HG03432 (cell line): ENCODE measurements around the gene PPP2R2B.

Experiments used
- ATAC-seq: cut with Tn5 transposase; IDR thresholded peaks from one replicate; pipeline ENCODE4 v1.9.1; 2021; ENCODE audit warnings: mild to moderate bottlenecking, moderate library complexity; ENCODE audit not compliant: unreplicated experiment

Gene PPP2R2B

GRCh38 chr5:146828385-146828784, 50.2 kb downstream of the PPP2R2B start:
- no peak for ATAC-seq

- no peak for ATAC-seq
Measured at GRCh38 chr5:146827901-146828300, 50.7 kb downstream of the PPP2R2B start.

GRCh38 chr5:146825033-146825432, 53.5 kb downstream of the PPP2R2B start:
- ATAC-seq, result no peak

- ATAC-seq, result no peak
Measured at GRCh38 chr5:146821732-146822131, 56.8 kb downstream of the PPP2R2B start.

- no peak for ATAC-seq
Measured at GRCh38 chr5:146820987-146821386, 57.6 kb downstream of the PPP2R2B start.

GRCh38 chr5:146818822-146819221, 59.7 kb downstream of the PPP2R2B start:
- ATAC-seq, result no peak

GRCh38 chr5:146817973-146818372, 60.6 kb downstream of the PPP2R2B start:
- ATAC-seq, result no peak

GRCh38 chr5:146816775-146817387, 61.7 kb downstream of the PPP2R2B start:
- no peak for ATAC-seq

- ATAC-seq, result no peak
Measured at GRCh38 chr5:146815411-146815810, 63.1 kb downstream of the PPP2R2B start.

GRCh38 chr5:146813346-146814157, 65.0 kb downstream of the PPP2R2B start:
- peak; percentile 68 for ATAC-seq

GRCh38 chr5:146805081-146805480, 73.5 kb downstream of the PPP2R2B start:
- ATAC-seq, result no peak

GRCh38 chr5:146802945-146803522, 75.5 kb downstream of the PPP2R2B start:
- ATAC-seq, result no peak

GRCh38 chr5:146799671-146800070, 78.9 kb downstream of the PPP2R2B start:
- no peak for ATAC-seq

- ATAC-seq, result no peak
Measured at GRCh38 chr5:146799231-146799630, 79.3 kb downstream of the PPP2R2B start.

- ATAC-seq, result no peak
Measured at GRCh38 chr5:146797658-146798057, 80.9 kb downstream of the PPP2R2B start.

GRCh38 chr5:146796911-146797310, 81.6 kb downstream of the PPP2R2B start:
- ATAC-seq, result no peak

- no peak for ATAC-seq
Measured at GRCh38 chr5:146796144-146796543, 82.4 kb downstream of the PPP2R2B start.

- no peak for ATAC-seq
Measured at GRCh38 chr5:146794326-146795029, 84.1 kb downstream of the PPP2R2B start.

- no peak for ATAC-seq
Measured at GRCh38 chr5:146793709-146794108, 84.8 kb downstream of the PPP2R2B start.

- ATAC-seq, result no peak
Measured at GRCh38 chr5:146791471-146791870, 87.1 kb downstream of the PPP2R2B start.
